Measurements from ENCODE around the gene RNF44. TPM values are rescaled to one million over a fixed set of nuclear protein-coding genes. Genes with fewer than 3 reads are reported as not detected.

The RNF44 gene
- 15.1 TPM for polyA plus RNA-seq (2013, experiment 1 of 2; ENCODE audit: insufficient read length)
- 17.2 TPM for polyA plus RNA-seq (2013, experiment 2 of 2; ENCODE audit: insufficient read length)

DNA sequence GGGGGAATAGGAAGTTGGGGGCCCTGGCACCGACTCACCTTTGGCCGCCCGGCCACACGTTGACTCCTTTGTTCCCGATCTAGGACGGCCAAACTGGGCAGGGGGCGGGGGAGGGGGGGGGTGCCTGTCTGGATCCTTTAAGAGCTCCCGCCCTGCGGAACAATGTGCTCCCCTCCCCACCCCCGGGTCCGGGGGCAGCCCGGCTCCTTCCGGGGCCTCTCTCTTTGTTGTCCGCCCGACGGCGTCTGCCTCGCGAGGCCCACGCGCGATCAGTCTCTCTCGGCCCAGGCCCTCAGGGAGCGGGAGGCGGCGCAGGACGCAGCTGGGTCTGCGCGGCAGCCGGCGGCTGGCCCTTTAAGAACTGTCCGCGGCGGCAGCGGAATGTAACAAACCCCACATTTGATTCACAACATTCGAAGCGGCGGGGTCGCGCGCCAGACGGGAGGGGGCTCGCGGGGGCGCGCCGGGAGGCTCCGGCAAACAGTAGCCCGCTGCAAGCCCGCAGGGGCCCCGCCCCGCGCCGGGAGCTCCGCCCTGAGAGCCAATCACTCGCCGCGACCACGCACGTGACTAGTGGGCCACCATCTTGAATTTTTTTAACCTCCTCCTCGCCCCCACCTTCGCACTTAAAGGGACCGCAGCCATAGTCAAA, at the start of gene RNF44:
TSS of gene RNF44 (minus strand) at position 501 of the 652 bp plus-strand sequence. CDS start 4,930 bp downstream, outside the sequence.
- peak; percentile 98 for DNase-seq

DNA sequence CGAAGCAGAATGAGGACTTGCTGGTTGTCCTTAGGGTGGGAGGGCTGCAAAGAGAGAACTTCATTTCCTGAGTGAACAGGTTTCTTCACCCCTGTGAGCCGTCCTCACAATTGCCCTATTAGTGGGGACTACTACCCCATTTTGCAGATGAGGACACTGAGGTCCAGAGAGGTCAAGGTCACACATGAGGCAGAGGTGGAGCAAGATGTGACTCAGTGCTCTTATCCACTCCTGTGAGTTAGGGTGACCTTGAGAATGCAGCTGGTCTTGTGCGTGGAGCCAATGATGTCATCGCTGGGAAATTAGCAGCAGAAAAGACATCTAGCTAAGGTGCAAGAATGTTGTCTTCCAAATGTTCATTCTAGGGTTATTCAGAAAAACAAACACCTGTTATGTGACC, 45.9 kb upstream of the RNF44 start:
- DNase-seq: no peak

DNA sequence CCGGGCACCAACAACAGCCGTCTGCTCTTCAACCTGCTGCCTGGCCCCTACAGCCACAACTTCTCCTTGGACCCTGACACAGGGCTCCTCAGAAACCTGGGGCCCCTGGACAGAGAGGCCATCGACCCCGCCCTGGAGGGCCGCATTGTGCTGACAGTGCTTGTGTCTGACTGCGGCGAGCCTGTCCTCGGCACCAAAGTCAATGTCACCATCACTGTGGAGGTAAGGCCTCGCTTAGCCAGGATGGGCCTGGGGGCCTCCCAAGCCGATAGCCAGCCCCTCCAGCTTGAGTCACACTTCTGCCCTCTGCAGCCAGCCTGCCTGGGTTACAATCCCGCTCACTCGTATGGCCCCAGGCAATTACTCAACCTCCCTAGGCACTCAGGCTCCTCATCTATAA, 44.2 kb upstream of the RNF44 start:
- no peak for DNase-seq

DNA sequence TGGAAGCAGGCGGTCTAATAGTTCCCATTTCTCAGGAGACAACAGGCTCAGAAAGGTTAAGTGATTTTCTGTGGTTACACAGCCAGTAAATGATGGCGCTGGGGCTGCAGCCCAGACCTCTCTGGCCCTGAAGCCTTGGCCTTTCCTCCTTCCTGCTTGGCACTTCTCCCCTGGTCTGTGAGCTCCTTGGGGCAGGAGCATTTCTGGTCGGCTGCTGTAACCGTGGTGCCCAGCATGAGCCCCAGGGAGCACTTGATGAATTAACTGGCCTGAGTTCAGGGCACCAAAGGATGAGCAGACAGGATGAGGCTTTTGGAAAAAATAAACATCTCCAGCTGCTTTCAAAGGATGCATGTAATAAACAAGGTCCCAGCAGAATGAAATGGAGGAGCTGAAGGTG, 42.1 kb upstream of the RNF44 start:
- no peak for DNase-seq

DNA sequence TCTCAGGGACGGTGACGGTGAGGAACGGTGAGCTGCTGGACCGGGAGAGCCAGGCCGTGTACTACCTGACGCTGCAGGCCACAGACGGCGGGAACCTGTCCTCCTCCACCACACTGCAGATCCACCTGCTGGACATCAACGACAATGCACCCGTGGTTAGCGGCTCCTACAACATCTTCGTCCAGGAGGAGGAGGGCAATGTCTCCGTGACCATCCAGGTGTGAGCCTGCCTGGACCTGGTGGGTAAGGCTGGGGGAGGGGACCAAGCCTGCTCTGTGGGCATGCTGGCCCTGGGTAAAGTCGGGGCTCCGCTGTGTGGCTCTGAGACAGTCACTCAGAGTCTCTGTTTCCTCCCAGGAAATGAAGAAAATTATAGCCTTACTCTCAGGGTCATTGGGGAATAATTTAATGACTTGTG, 41.2 kb upstream of the RNF44 start:
- no peak for DNase-seq

DNA sequence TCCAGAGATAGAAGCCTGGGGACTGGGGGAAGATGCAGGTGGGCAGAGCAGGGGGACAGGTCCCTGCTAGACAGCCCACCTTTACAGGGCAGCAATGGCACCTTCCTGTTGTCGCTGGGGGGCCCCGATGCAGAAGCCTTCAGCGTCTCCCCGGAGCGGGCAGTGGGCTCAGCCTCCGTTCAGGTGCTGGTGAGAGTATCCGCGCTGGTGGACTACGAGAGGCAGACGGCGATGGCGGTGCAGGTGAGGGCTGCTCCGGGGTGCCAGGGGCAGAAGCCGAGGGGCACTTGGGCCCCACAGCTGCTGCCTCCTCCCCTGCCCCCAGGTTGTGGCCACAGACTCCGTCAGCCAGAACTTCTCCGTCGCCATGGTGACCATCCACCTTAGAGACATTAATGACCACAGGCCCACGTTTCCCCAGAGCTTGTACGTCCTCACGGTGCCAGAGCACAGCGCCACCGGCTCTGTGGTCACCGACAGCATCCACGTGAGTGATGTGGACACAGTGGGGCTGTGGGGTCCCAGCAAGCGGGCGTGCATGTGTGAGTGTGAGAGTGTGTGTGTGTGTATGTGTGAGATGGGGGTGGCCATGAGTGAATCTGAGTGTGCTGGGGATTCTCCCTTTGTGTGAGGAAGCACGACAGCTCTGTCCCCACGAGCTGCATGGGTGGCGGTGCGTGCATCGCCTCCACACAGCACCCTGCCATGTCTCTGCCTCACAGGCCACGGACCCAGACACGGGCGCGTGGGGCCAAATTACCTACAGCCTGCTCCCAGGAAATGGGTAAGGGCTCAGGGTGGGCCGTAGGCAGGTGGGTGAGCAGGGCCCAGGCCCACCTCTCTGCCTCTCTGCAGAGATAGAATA, 40.3 kb upstream of the RNF44 start:
- DNase-seq: no peak

DNA sequence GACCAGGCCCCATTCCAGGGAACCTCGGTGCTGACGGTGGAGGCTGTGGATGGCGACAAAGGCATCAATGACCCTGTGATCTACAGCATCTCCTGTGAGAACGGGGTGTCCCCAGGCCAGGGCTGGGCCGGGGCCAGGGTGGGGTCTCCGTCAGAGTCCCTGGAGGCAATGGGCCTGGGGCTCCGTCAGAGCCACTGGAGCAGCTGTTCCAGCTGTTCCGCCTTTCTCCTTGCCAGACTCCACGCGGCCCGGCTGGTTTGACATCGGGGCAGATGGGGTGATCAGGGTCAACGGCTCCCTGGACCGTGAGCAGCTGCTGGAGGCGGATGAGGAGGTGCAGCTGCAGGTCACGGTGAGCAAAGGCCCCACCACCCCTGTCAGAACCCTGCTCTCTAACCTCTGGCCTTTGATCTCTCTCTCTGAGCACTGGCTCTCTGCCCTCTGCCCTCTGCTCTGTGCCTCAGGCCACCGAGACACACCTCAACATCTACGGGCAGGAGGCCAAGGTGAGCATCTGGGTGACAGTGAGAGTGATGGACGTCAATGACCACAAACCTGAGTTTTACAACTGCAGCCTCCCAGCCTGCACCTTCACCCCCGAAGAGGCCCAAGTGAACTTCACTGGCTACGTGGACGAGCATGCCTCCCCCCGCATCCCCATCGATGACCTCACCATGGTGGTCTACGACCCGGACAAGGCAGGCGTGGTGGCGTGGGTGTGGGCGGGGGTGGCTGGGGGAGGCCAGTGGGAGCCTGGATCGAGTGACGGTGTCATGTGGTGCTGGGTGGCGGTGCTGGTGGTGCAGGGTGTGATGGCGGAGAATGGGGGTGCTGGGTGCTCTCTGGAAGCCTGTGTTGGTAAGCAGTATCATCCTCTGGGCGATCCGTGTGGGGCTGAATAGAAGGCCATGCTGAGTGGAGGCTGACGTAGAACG, 38.6 kb upstream of the RNF44 start:
- no peak for DNase-seq

DNA sequence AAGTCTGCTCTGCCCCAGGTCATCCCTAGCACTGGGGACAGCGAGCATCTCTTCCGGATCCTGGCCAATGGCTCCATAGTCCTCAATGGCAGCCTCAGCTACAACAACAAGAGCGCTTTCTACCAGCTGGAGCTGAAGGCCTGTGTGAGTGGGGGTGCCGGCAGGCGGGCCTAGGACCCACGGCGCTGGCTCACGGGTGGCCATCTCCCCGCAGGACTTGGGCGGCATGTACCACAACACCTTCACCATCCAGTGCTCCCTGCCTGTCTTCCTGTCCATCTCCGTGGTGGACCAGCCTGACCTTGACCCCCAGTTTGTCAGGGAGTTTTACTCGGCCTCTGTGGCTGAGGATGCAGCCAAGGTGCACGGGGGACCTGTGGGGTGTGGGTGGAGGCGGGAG, 37.9 kb upstream of the RNF44 start:
- no peak for DNase-seq

DNA sequence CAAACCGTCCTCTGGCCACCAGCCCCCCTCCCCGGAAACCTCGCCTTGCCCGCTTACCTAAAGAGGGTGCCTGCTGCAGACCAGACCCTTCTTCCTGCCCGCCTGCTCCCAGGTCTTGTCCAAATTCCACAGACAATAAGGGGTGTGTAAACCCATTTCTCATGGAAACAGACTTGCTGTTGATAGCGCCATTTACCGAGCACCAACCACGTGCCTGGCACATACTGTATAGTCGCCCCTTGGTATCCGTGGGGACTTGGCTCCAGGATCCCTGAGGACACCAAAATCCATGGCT, 37.0 kb upstream of the RNF44 start:
- no peak for DNase-seq

DNA sequence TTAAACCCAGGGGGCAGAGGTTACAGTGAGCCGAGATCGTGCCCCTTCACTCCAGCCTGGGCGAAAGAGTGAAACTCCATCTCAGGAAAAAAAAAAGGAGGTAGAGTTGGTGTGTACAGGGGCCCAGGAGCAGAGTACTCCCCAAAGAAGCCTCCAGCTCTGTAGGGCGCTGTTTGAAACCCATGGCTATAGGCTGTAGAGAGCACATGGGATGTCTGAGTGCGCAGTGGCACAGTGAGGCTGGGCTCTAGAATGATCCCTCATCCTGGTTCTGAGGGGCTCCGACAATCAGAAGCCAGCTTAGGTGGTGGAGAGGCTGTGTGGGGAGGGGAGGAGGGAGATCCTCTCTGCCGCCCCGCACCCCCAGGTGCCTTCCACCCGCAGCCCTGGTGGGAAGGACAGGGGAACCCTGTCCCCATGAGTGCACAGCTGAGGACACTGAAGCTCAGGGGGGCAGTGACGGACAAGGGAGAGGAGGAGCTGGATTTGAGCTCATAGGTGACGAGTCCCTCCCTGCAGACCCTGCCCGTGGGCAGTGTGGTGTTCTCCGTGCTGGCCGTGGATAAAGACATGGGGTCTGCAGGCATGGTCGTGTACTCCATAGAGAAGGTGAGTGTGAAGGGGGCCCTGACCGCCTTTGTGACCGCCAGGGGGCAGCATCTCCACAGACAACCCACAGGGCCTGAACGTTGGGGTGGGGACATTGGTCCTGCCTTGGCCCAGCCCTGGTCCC, 36.5 kb upstream of the RNF44 start:
- DNase-seq: peak; percentile 33

DNA sequence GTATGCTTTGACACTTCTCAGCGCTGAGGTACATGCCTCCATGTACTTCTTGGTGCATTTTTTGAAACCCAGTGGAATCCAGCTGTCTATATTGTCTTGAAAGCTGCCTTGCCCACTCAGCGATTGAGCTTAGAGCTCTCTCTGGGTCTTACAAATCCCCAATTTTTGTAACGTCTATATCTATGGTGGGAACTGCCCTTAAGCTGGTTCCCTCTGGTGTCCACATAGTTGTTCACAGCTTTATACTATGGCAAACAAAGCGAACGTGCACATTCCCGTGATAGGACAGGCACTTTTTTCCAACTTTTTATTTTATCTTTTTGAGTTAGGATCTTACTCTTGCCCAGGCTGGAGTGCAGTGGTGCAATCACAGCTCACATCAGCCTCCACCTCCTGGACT, 32.8 kb upstream of the RNF44 start:
- DNase-seq: no peak

DNA sequence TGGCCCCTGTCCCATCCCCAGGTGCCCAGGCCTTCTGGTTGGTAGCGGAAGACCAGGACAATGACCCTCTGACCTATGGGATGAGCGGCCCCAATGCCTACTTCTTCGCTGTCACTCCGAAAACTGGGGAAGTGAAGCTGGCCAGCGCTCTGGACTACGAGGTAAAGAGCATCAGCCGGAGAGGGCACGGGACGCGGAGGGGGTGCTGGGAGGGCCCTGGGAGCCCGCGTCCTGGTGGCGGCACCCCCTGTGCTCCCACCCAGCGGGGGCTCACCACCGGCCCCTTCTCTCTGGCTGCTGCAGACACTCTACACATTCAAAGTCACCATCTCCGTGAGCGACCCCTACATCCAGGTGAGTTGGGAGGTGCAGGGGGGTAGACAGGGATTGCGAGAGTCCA, 31.5 kb upstream of the RNF44 start:
- no peak for DNase-seq

DNA sequence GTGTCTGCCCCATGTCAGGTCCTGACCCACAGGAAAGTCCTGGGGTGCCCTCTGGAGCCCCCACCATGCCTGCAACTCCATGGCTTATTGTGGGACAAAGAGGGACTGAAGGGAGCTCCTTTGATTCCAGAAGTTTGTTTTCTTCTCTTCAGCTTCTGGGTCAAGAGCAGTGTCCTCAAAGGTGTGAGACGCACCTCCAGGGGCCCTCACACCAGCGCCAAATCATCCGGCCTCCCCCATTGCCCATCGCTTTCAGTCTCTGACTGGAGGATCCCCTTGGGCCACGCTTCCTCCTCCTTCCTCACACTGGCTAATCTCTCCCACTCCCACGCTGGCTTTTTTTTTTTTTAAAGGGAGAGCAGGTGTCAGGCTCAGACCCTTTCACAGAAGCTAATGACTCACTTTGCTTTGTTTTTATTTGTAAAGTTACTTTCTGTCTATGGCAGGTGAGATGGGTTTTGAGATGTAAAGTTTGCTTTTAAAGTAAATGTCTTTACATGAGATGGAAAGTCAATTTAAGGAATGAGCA, 28.6 kb upstream of the RNF44 start:
- DNase-seq: no peak

DNA sequence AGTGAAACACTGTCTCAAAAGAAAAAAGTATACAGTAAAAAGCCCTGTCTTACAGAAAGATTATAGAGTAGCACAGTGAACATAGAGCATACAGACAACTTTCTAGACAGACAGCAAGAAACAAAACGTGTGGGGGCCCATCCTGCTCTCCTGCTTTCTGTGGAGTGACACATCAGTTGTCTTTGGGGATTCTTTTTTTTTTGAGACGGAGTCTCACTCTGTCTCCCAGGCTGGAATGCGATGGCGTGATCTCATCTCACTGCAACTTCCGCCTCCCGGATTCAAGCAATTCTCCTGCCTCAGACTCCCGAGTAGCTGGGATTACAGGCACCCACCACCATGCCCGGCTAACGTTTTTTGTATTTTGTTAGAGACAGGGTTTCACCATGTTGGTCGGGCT, 26.8 kb upstream of the RNF44 start:
- DNase-seq: peak; percentile 23

DNA sequence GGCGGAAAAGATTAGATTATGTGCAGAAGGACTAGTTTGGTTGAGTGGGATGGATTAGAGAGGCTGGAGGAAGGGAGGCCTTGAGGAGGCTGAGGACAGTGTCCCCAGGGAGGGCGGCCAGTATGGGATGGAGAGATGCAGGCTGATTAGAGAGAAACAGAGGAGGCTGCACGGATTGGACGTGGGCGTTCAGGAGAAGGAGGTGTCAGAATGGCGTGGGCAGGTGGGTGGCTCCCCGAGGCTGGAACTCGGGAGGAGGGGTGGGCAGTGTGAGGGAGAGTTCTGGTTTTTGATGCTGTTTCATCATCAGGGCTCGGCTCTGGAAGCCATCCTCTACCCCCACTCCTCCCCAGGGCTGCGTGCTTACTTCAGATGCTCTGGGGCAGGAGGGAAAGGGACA, 25.0 kb upstream of the RNF44 start:
- no peak for DNase-seq

DNA sequence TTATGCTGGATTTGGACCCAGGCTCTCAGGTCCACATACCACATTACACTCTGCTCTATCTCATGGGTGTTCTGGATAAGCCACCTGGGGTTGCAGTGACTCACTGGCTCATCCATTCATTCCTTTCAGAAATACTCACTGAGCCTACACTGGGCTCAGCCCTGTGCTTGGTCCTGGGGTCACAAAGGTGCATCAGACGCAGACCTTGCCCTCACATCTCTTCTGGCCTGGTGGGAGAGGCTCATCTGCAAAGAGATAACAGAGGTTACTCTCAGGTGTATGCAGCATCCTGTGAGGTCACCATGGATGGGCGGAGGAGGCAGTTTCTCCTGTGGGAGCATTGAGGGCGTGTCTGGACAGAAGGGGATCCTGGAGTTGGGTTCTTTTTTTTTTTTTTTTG, 24.1 kb upstream of the RNF44 start:
- no peak for DNase-seq

DNA sequence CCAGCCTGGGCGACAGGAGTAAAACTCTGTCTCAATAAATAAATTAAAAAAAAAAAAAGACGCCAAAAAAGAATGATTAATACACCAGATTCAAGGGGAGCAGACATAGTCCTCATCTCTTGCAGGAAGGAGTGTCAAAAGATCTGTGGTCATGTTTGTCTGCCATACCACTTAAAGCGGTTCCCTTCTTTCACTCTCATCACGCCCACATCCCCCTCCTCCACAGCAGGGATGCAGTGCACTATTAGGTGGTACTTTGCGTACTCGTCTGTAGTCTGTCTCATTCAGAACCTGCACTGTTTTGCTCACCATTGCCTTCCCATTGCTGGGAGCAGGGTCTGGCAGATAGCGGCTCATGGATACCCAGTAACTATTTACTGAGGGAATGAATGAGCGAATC, 23.2 kb upstream of the RNF44 start:
- no peak for DNase-seq

DNA sequence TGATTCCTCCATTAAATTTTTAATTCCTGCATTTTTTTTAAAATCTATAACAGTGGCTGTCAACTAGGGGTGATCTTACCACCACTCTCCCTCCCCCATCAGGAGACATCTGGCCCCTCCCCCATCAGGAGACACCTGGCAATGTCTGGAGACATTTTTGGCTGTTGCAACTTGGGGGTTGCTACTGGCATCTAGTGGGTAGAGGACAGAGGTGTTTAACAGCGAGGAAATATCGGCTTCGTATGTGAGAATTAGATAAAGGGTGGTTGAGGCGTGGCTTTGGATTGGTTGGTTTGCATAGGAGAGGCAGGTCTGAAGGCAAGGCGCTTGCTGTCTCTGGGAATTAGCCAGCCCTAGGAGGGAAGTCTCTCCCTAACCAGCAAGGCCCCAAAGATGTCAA, 22.5 kb upstream of the RNF44 start:
- DNase-seq: no peak

DNA sequence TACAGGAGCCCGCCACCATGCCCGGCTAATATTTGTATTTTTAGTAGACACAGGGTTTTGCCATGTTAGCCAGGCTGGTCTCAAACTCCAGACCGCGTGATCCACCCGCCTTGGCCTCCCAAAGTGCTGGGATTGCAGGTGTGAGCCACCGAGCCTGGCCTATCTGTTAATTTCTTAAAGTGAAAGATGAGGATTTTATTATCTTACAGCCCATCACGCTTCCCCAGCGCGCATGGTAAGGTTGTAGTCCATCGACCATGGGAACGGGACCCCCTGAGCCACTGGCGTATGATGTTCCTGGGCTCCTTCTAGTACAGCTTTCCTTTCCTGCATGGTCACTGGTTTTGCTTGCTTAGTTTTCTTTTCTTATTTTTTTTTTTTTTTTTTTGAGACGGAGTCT, 20.6 kb upstream of the RNF44 start:
- DNase-seq: no peak

DNA sequence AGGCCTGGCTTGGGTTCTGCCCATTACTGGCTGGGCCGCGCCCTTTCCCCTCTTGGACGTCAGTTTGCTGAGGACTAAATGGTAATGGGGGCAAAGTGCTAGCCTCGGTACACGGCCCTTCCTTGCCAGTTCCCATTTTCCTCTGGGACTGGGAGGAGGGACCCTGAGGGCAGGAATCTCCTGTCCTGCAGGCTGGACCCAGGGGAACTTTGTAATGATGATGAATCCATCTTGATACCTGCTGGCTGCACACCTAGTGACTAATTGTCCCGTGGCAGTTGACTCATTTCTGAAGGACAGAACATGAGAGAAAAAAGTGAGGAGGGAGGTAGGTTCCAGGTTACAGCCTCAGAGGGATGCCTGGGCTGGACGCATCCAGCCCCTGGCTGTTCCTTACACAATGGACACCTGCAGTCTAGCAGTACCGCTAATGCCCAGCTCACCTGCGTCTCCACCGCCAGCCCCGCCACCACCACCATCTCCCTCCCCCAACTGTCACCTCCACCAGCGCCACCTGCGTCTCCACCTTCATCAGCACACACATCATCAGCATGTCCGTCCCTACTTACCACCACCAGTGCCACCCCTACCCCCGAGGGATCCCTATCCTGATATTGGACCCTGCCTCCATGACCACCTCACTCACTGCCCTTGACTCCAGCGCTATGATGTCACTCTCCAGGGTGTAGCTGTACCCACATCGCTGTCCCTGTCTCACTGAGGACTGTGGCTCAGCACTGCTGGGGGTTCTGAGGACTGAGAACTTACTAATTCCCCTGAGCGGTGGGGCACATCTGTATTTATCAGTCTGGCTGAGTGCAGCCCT, 16.3 kb upstream of the RNF44 start:
- no peak for DNase-seq

DNA sequence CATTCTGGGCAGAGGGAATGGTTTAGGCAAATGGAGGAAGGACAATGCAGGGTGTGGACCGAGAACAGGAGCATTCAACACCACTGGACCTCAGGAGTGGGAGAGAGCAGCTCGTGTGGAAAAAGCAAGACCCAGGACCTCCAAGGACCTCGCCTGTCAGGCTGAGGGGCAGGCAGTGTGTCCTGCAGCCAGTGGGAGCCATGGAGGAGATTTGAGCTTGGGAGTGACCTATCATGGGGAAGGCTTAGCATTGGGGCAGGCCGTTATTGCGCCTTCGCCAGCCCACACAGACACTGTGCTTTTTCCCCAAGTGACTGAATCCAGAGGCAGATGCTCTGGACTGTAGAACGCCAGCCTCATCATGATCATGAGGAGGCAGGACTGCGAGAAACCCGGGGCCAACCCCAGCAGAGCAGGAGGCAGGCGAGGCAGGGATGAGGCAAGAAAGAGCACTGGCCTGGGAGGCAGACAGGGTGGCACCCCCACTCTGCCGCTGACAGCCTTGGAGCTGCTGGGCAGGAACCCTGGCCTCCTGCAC, 15.2 kb upstream of the RNF44 start:
- DNase-seq: no peak
